GM19395 (cell line): Measurements from ENCODE around the gene HS3ST6.
"Not testable (repeated sequence)": the region's sequence is repeated elsewhere in the genome, so short reads cannot be mapped to it uniquely, and the experiment has no call there.

Source experiments
- ATAC-seq: cut with Tn5 transposase; IDR thresholded peaks from one replicate; pipeline ENCODE4 v1.9.1; 2021; ENCODE audit warnings: mild to moderate bottlenecking, moderate library complexity; ENCODE audit not compliant: unreplicated experiment

The HS3ST6 gene

DNA sequence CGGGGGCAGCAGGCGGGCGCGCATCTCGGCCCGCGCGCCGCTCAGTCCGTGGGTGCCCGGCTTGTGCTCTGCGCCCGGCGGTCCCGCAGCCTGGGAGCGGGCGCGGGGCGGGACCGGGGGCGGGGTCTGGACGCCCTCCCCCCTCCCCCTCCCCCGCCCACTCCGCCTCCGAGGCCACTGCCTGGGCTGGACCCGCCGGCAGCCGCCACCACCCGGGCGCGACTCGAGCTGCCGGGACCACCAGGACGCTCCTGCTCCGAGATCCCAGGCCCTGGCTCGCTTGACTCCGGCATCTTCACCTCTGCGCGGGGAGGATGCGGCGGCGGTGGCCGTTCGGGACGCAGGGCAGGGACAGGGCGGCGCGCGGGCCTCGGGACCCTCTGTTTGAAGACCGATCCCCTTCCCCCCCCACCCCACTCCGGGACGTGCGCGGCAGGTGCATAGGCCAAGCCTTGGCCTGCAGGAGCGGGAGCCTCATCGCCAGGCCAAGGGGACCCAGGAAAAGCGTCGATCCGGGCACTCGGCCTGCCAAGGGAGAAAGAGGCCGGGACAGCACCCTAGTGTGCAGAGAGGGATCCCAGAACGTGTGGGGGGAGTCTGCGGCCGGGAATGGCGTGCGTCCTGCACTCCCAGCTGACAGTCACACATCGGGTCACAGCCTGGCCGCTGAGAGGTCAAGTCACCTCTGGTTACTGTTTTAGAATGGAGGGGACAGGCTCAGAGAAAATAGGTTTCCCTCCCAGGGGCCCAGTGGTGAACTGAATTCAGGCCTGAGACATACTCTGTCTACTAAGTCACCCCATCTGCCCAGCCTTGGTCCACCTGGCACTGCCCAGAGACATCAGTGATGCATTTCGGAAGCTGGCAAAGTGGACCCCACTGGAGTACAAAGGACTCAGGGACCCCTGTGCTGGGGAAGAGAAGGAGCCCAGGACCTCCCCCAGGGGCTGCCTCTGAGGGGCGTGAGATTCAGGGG lies at the start of gene HS3ST6:
HS3ST6 (minus strand) TSS at position 65 of the 976 bp plus-strand sequence. CDS start 92 bp downstream, outside the sequence.
- no peak for ATAC-seq

GRCh38 chr16:1966460-1966859 lies 48.2 kb upstream of the HS3ST6 start, which contains the start of gene RNF151:
Gene RNF151 (plus strand): TSS chr16:1966856. CDS start chr16:1966882, 26 bp downstream.
- ATAC-seq, result no peak

- no peak for ATAC-seq
Observed at GRCh38 chr16:1965396-1966001, 47.3 kb upstream of the HS3ST6 start.

DNA sequence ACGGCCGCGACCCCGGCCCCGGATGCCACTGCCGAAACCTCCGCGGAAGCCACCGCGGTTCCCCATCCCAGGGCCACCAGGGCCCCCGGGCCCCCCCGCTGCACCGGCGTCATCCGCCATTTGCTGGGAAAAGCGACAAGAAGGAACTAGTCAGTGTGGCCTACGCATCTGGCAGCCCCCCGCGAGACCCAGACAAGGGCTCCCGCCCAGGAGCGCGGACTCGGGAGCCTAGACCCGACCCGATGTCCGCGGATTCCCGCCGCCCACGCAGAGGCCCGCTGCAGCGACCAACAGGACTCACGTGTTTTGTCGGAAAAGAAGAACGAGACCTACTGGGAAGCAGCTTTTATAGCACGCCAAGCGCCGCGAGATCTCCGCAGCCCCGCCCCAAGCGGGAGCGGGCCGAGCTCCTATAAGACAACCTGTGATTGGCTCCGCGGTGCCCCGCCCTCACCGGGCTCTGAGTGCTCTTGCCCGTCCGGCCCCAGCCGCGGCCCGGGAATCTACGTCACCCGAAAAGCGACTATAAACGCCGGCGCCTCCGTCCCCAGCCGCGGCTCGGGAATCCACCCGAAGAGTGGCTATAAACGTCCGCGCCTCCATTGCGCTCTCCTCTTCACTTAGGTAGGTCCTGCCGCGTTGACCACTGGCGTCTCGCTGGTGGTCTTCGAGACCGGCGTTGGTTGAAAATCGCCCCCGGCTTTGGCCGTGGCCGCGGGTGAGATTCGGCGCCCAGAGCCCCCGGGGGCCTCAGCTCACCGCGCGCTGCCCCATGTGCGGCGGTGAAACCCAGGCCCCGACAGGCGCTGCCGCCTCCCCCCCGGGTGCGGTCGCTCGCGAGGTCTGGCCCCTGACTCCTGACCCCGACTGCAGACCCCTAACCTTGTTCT lies 46.5 kb upstream of the HS3ST6 start, which contains the start of gene RPS2:
RPS2 (minus strand) TSS at position 321 of the 890 bp plus-strand sequence; CDS start at position 120, 201 bp downstream.
- ATAC-seq, result peak; percentile 79

GRCh38 chr16:1963806-1964505 lies 45.7 kb upstream of the HS3ST6 start:
- peak; percentile 14 for ATAC-seq

GRCh38 chr16:1962161-1963153 lies 44.2 kb upstream of the HS3ST6 start:
- ATAC-seq, result not testable (repeated sequence)

- no peak for ATAC-seq
Observed at GRCh38 chr16:1961651-1962067, 43.4 kb upstream of the HS3ST6 start.

DNA sequence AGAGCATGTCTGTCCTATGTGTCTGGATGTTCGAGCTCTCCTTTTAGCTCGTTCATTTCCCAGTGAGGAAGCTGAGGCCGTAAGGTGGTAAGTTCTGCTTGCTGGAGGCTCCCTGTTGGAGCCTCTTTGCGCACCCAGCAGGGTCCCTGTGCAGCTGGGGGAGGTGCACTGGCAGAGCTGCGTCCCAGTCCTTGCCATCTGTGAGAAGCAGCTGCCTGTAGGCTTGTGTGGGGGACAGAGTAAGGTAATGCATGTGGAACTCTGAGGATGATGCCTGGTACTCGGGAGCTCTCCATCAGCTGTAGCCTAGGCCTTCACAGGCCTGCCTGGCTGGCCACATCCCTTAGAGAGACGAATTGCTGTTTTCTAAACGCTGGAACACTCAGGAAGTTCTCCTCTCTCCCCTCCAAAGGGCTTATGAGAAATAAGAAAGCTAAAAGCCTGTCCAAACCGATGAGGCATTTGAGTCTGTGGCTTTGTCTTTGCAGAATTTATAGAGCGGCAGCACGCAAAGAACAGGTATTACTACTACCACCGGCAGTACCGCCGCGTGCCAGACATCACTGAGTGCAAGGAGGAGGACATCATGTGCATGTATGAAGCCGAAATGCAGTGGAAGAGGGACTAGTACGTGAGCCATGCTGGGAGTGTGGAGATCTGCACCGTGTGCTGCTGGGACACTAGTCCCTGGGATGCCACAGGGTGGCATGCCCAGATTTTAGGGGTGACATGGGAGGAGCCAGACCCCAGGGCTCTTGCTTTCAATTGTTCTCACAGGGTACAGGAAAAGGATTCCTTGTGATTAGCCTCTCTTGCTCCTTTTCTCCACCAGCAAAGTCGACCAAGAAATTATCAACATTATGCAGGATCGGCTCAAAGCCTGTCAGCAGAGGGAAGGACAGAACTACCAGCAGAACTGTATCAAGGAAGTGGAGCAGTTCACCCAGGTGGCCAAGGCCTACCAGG lies 42.7 kb upstream of the HS3ST6 start:
- no peak for ATAC-seq

GRCh38 chr16:1959269-1960039 lies 41.2 kb upstream of the HS3ST6 start, which contains the start of gene NDUFB10:
Gene NDUFB10 (plus strand): TSS chr16:1959538. CDS start chr16:1959625, 87 bp downstream.
- peak; percentile 64 for ATAC-seq

- no peak for ATAC-seq
Observed at GRCh38 chr16:1958715-1959268, 40.6 kb upstream of the HS3ST6 start.

DNA sequence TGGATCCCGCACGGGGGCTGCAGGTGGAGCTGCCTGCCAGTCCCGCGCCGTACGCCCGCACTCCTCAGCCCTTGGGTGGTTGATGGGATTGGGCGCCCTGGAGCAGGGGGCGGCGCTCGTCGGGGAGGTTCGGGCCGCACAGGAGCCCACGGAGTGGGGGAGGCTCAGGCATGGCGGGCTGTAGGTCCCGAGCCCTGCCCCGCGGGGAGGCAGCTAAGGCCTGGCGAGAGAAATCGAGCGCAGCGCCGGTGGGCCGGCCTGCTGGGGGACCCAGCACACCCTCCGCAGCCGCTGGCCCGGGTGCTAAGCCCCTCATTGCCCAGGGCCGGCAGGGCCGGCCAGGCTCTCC lies 39.9 kb upstream of the HS3ST6 start:
- ATAC-seq, result not testable (repeated sequence)

DNA sequence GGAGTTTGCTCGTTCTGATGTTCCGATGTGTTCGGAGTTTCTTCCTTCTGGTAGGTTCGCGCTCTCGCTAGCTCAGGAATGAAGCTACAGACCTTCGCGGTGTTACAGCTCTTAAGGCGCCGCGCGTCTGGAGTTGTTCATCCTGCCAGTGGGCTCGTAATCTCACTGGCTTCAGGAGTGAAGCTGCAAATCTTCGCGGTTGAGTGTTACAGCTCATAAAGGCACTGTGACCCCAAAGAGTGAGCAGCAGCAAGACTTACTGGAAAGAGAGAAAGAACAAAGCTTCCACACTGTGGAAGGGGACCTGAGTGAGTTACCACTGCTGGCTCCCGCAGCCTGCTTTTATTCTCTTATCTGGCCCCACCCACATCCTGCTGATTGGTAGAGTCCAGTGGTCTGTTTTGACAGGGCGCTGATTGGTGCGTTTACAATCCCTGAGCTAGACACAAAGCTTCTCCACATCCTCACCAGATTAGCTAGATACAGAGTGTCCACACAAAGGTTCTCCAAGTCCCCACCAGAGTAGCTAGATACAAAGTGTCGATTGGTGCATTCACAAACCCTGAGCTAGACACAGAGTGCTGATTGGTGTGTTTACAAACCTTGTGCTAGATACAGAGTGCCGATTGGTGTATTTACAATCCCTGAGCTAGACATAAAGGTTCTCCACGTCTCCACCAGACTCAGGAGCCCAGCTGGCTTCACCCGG lies 39.4 kb upstream of the HS3ST6 start:
- not testable (repeated sequence) for ATAC-seq

- ATAC-seq, result no peak
Observed at GRCh38 chr16:1953734-1954133, 35.5 kb upstream of the HS3ST6 start.

DNA sequence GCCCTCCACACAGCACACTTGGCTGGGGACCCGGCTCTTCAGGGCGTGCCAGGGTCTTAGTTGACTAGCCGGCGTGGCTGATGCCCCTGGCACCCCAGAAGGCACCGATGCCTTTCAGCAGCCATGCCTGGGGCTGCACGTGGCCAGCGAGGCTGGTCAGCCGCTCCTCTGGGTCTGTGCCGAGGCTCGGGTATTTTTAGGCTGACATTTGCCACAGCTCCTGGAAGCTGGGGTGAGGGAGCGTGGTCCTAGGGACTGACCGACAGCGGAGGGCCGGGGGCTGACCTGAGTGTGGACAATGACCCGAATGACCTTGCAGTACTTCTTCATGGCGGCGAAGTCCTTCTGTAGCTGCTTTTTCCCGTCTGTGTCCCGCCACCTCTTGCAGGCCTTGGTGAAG lies 32.3 kb upstream of the HS3ST6 start:
- ATAC-seq, result no peak

DNA sequence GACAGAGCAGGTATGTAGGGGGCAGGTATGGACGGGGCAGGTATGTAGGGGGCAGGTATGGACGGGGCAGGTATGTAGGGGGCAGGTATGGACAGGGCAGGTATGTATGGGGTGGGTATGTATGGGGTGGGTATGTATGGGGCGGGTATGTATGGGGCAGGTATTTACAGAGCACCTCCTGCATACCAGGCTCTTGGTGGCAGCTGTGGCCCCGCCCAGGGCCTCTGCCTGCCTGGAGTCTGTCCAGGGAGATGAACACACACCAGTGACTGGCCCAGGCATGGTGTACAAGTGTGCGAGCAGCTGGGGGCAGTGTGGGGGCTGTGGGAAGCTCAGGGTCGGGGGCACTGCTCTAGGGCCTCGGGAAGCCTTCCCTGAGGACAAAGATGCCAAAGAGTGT lies 31.8 kb upstream of the HS3ST6 start:
- no peak for ATAC-seq

GRCh38 chr16:1949507-1949906 lies 31.3 kb upstream of the HS3ST6 start:
- ATAC-seq, result no peak
